GM19463 (cell line): ENCODE measurements around the gene ACAP3.
"Not testable (repeated sequence)": the region's sequence is repeated elsewhere in the genome, so short reads cannot be mapped to it uniquely, and the experiment has no call there.

ENCODE experiments used
- ATAC-seq: cut with Tn5 transposase; IDR thresholded peaks from one replicate; pipeline ENCODE4 v1.9.1; 2021; ENCODE audit warnings: mild to moderate bottlenecking, moderate library complexity; ENCODE audit not compliant: unreplicated experiment

ACAP3 gene

GRCh38 chr1:1248009-1248913, 59.5 kb downstream of the ACAP3 start:
- ATAC-seq, result not testable (repeated sequence)

- no peak for ATAC-seq
Observed at GRCh38 chr1:1247341-1247913, 60.3 kb downstream of the ACAP3 start.

- no peak for ATAC-seq
Observed at GRCh38 chr1:1246577-1247340, 61.0 kb downstream of the ACAP3 start, which contains the start of gene C1QTNF12. Gene C1QTNF12 (minus strand): TSS chr1:1246722. CDS start chr1:1246690, 32 bp downstream.

GRCh38 chr1:1245817-1246576, 61.7 kb downstream of the ACAP3 start:
- ATAC-seq, result no peak

GRCh38 chr1:1245178-1245816, 62.4 kb downstream of the ACAP3 start:
- ATAC-seq, result no peak

GRCh38 chr1:1244192-1244811, 63.4 kb downstream of the ACAP3 start:
- ATAC-seq, result no peak

- no peak for ATAC-seq
Observed at GRCh38 chr1:1243807-1244191, 63.9 kb downstream of the ACAP3 start.

- ATAC-seq, result no peak
Observed at GRCh38 chr1:1243266-1243660, 64.5 kb downstream of the ACAP3 start.

- no peak for ATAC-seq
Observed at GRCh38 chr1:1242461-1243265, 65.1 kb downstream of the ACAP3 start.
